GM12878 (cell line): ENCODE measurements around the gene B3GNT4.

ENCODE experiments used
- BMI1 ChIP-seq: fragments of 450-650 bp; IDR thresholded peaks from 2 replicates; pipeline ENCODE4 v1.6.1; 2016; ENCODE audit warnings: mild to moderate bottlenecking, moderate library complexity, borderline replicate concordance
- CHD4 ChIP-seq: fragments of 200-600 bp; sonication (generic); IDR thresholded peaks from 2 replicates; pipeline ENCODE4 v1.6.1; 2016; ENCODE audit warnings: mild to moderate bottlenecking
- CTCF ChIP-seq, 3 experiments: IDR thresholded peaks in 2 of 3; conservative IDR thresholded peaks in 1 of 3; 2 replicates each; pipeline ENCODE4 v1.5.1; 2011; ENCODE audit warnings: low read depth in 3 of 3, low read length in 3 of 3, mild to moderate bottlenecking in 3 of 3, control low read depth in 2 of 3, moderate library complexity in 2 of 3, inconsistent platforms in 1 of 3, mixed read lengths in 1 of 3; ENCODE audit not compliant: control insufficient read depth in 2 of 3, insufficient read depth in 1 of 3; ENCODE audit errors: extremely low read depth in 1 of 3
- ELK1 ChIP-seq: IDR thresholded peaks from 2 replicates; pipeline ENCODE4 v1.6.1; 2012; ENCODE audit warnings: low read depth, low read length, improper control_type of control experiment
- EP300 ChIP-seq, 2 experiments: fragments of 150-350 bp in 1 of 2; IDR thresholded peaks; 2 replicates each; pipeline ENCODE4 v1.6.1; 2011 to 2012; ENCODE audit warnings: low read depth in 2 of 2, low read length in 2 of 2, borderline replicate concordance in 1 of 2, improper control_type of control experiment in 1 of 2, inconsistent platforms in 1 of 2; ENCODE audit not compliant: control insufficient read depth in 1 of 2
- EZH2 ChIP-seq: IDR thresholded peaks from 2 replicates; pipeline ENCODE4 v1.6.1; 2012; ENCODE audit warnings: low read depth, mild to moderate bottlenecking, control low read depth, inconsistent platforms, low read length, borderline replicate concordance; ENCODE audit not compliant: control insufficient read depth
- FOXM1 ChIP-seq: IDR thresholded peaks from 2 replicates; pipeline ENCODE4 v1.6.1; 2012; ENCODE audit warnings: low read depth, mild to moderate bottlenecking, inconsistent platforms, low read length, moderate library complexity
- MAX ChIP-seq: IDR thresholded peaks from 2 replicates; pipeline ENCODE4 v1.6.1; 2012; ENCODE audit warnings: low read depth, low read length, improper control_type of control experiment
- PBX3 ChIP-seq: IDR thresholded peaks from 2 replicates; pipeline ENCODE4 v1.6.1; 2011; ENCODE audit warnings: mild to moderate bottlenecking, low read depth, low read length, moderate library complexity; ENCODE audit not compliant: insufficient replicate concordance
- POLR2A ChIP-seq: IDR thresholded peaks from 2 replicates; pipeline ENCODE4 v1.6.1; 2011; ENCODE audit warnings: low read depth, mild to moderate bottlenecking, low read length
- REST ChIP-seq: IDR thresholded peaks from 2 replicates; pipeline ENCODE4 v1.6.1; 2012; ENCODE audit warnings: mild to moderate bottlenecking, low read depth, low read length
- SUPT20H ChIP-seq: IDR thresholded peaks from 2 replicates; pipeline ENCODE4 v1.6.1; 2011; ENCODE audit warnings: low read depth, mild to moderate bottlenecking, low read length, moderate library complexity, borderline replicate concordance; ENCODE audit not compliant: control insufficient read depth
- ZBED1 ChIP-seq: IDR thresholded peaks from 2 replicates; pipeline ENCODE4 v1.6.1; 2016; ENCODE audit warnings: borderline replicate concordance

GRCh38 chr12:122185079-122185478, 18.4 kb upstream of the B3GNT4 start:
- TF ChIP-seq CHD4 (no peak), CTCF (IDR thresholded peaks at IDR 0.05 in 2 of 3, conservative IDR thresholded peaks at IDR 0.05 in 1 of 3; ENCODE audit: control insufficient read depth in 2 of 3, extremely low read depth in 1 of 3, insufficient read depth in 1 of 3, low read depth in 3 of 3, low read length in 3 of 3) (no peak), ELK1 (no peak), FOXM1 (no peak), BMI1 (no peak), SUPT20H (no peak), EP300 (IDR thresholded peaks at IDR 0.05; ENCODE audit: borderline replicate concordance in 1 of 2, control insufficient read depth in 1 of 2, low read depth in 2 of 2, low read length in 2 of 2) (no peak), POLR2A (no peak), MAX (no peak), EZH2 (no peak), PBX3 (no peak), ZBED1 (no peak), REST (no peak)
